ENCODE measurements around the gene CUL5.

DNA sequence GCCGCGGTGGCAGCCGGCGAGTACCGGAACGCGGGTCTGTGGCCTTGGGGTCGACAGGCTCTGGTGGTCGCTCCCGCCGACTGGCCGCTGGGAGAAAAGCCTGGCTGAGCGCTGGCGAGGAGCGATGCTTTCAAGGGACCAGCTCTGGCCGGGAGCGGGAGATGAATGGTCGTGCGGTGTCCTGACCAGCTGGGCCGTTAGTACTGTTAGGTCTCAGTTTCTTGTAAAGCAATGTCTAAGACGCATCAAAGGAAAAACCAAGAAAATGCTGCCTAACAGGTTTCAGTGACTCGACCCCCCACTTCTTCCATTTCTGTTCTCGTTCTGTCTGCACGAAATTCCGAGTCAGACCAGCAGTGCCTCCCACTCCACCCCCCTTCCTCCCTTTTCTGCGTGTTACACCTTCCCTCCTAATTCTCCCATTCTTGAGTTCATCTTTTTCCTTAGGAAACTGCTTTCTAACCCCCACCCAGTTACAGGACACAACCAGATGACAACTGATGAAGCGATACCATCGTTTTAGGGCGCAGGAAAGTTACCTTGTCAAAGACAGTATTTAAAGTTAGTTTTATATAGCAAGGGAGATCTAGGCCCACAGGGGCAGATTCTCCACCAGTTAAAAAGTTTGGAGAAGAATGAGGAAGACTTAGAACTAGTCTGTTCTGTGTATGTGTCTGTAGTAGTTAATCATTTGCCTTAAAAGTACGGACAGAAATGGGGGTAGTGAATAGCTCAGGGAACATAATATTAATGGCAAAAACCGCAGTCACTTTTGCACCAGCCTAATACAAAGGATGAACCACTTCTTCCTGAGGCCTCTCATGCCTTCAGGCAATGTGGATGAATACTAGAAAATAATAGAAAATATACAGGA, 1.0 kb downstream of the CUL5 start:
- TF ChIP-seq CTCF (IDR thresholded peaks at IDR 0.05) (no peak), POLR2A (IDR thresholded peaks at IDR 0.05) (no peak)
